K562 (cell line): ENCODE data around the gene ZNF74.
A peak's percentile ranks its signal among the peaks of the same experiment; 100 is the strongest.

ENCODE experiments used
- ATF2 ChIP-seq: sonication (generic); formaldehyde crosslinking; IDR thresholded peaks from 2 replicates; pipeline ENCODE4 v1.8.1; 2022; ENCODE audit warnings: missing genetic modification reagents
- FOXM1 ChIP-seq, 2 experiments: fragments of 450-650 bp in 1 of 2; sonication (generic) in 1 of 2; formaldehyde crosslinking in 1 of 2; IDR thresholded peaks; 2 replicates each; pipeline versions ENCODE4 v1.6.1 to v1.9.0; 2017 to 2022; ENCODE audit warnings: low read depth in 2 of 2, mild to moderate bottlenecking in 2 of 2, missing genetic modification reagents in 1 of 2, moderate library complexity in 1 of 2
- HCFC1 ChIP-seq: IDR thresholded peaks from 2 replicates; pipeline ENCODE4 v1.6.1; 2012; ENCODE audit warnings: low read depth, low read length, improper control_type of control experiment
- HMG20B ChIP-seq: fragments of 250-450 bp; sonication (Bioruptor Pico); IDR thresholded peaks from 2 replicates; pipeline ENCODE4 v1.5.0; 2021; ENCODE audit warnings: mild to moderate bottlenecking
- MED1 ChIP-seq: sonication (generic); formaldehyde crosslinking; IDR thresholded peaks from 2 replicates; pipeline ENCODE4 v1.8.1; 2023; ENCODE audit warnings: missing genetic modification reagents, borderline replicate concordance
- SIRT6 ChIP-seq: IDR thresholded peaks from one replicate; pipeline ENCODE4 v1.6.1; 2012; ENCODE audit warnings: low read depth, mild to moderate bottlenecking, control low read depth, inconsistent platforms, low read length, moderate library complexity
- TEAD4 ChIP-seq, 2 experiments: sonication (generic) in 1 of 2; formaldehyde crosslinking in 1 of 2; IDR thresholded peaks; 2 replicates each; pipeline versions ENCODE4 v1.6.1 to v1.8.0; 2012 to 2022; ENCODE audit warnings: borderline replicate concordance in 1 of 2, inconsistent platforms in 1 of 2, low read length in 1 of 2, mild to moderate bottlenecking in 1 of 2, missing genetic modification reagents in 1 of 2
- XRCC5 ChIP-seq: fragments of 200-400 bp; formaldehyde crosslinking; IDR thresholded peaks from 2 replicates; pipeline ENCODE4 v1.6.1; 2017; ENCODE audit warnings: low read depth, mild to moderate bottlenecking, low read length
- ZNF324 ChIP-seq: fragments of 250-450 bp; sonication (Bioruptor Pico); IDR thresholded peaks from 2 replicates; pipeline ENCODE4 v1.4.0; 2020; ENCODE audit warnings: mild to moderate bottlenecking
- TF ChIP-seq, protein P1 (sequence below), 3 experiments: IDR thresholded peaks in 2 of 3; conservative IDR thresholded peaks in 1 of 3; 2 replicates each; pipeline ENCODE4 v1.5.1; 2011 to 2012; ENCODE audit warnings: low read length in 3 of 3, mild to moderate bottlenecking in 3 of 3, control low read depth in 2 of 3, improper control_type of control experiment in 1 of 3, inconsistent platforms in 1 of 3, low read depth in 1 of 3, mixed read lengths in 1 of 3, moderate library complexity in 1 of 3; ENCODE audit not compliant: insufficient read depth in 2 of 3
- TF ChIP-seq, protein P2 (sequence below), 2 experiments: fragments of 450-650 bp; IDR thresholded peaks; 2 replicates each; pipeline ENCODE4 v1.6.1; 2016; ENCODE audit warnings: mild to moderate bottlenecking in 2 of 2, borderline replicate concordance in 1 of 2, low read depth in 1 of 2, moderate library complexity in 1 of 2

DNA sequence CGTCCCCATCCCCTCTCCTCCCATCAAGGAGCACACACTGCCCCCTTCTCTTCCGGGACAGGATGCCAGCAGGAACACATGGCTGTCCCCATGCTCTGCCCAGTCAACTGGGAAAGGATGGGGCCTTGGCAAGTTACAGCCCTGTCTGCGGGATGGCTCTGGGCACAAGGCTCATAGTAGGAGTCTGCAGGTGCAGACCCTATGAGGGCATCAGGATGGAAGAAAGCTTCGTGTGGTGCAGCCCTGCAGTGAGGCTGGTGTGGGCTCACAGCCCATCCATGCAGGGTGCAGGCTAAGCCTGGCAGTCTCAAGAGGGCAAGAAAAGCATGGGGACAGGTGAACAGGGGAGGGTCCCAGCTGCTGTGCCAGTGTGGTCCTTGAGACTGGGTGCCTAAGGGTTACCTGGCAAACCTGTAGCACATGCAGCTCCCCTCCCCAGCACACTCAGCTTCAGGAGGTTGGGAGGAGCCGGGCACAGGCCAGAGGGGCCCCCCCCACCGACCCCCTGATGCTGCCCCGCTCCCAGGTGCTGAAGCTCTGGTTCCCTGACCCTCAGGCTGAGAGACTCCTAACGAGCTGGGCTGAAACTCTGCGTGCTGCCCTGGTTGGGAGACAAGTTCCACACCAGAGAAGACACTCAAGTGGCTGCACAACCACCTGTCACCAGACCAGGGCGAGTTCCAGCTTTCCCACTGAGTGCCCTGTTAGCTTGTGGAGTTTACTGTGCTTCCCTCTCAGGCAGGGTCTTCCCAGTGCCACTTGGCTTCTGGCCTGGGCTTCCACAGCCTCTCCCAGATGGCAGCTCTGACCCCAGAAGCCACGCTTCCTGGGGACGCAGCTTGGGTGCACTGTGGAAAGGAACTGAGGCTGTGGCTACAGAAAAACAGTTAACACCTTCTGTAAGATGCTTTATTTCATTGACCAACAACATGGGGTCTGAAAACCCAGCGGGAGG is 47.0 kb downstream of the ZNF74 start:
- TF ChIP-seq, protein P1, sequence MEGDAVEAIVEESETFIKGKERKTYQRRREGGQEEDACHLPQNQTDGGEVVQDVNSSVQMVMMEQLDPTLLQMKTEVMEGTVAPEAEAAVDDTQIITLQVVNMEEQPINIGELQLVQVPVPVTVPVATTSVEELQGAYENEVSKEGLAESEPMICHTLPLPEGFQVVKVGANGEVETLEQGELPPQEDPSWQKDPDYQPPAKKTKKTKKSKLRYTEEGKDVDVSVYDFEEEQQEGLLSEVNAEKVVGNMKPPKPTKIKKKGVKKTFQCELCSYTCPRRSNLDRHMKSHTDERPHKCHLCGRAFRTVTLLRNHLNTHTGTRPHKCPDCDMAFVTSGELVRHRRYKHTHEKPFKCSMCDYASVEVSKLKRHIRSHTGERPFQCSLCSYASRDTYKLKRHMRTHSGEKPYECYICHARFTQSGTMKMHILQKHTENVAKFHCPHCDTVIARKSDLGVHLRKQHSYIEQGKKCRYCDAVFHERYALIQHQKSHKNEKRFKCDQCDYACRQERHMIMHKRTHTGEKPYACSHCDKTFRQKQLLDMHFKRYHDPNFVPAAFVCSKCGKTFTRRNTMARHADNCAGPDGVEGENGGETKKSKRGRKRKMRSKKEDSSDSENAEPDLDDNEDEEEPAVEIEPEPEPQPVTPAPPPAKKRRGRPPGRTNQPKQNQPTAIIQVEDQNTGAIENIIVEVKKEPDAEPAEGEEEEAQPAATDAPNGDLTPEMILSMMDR (IDR thresholded peaks at IDR 0.05 in 2 of 3, conservative IDR thresholded peaks at IDR 0.05 in 1 of 3; ENCODE audit: insufficient read depth in 2 of 3, low read depth in 1 of 3, low read length in 3 of 3) = peak in 1 of 3 experiments; percentile 0; a peak in 1 of 6 replicates
- TF ChIP-seq ATF2 (CRISPR knock-in tag) = no peak
- TF ChIP-seq, protein P2, sequence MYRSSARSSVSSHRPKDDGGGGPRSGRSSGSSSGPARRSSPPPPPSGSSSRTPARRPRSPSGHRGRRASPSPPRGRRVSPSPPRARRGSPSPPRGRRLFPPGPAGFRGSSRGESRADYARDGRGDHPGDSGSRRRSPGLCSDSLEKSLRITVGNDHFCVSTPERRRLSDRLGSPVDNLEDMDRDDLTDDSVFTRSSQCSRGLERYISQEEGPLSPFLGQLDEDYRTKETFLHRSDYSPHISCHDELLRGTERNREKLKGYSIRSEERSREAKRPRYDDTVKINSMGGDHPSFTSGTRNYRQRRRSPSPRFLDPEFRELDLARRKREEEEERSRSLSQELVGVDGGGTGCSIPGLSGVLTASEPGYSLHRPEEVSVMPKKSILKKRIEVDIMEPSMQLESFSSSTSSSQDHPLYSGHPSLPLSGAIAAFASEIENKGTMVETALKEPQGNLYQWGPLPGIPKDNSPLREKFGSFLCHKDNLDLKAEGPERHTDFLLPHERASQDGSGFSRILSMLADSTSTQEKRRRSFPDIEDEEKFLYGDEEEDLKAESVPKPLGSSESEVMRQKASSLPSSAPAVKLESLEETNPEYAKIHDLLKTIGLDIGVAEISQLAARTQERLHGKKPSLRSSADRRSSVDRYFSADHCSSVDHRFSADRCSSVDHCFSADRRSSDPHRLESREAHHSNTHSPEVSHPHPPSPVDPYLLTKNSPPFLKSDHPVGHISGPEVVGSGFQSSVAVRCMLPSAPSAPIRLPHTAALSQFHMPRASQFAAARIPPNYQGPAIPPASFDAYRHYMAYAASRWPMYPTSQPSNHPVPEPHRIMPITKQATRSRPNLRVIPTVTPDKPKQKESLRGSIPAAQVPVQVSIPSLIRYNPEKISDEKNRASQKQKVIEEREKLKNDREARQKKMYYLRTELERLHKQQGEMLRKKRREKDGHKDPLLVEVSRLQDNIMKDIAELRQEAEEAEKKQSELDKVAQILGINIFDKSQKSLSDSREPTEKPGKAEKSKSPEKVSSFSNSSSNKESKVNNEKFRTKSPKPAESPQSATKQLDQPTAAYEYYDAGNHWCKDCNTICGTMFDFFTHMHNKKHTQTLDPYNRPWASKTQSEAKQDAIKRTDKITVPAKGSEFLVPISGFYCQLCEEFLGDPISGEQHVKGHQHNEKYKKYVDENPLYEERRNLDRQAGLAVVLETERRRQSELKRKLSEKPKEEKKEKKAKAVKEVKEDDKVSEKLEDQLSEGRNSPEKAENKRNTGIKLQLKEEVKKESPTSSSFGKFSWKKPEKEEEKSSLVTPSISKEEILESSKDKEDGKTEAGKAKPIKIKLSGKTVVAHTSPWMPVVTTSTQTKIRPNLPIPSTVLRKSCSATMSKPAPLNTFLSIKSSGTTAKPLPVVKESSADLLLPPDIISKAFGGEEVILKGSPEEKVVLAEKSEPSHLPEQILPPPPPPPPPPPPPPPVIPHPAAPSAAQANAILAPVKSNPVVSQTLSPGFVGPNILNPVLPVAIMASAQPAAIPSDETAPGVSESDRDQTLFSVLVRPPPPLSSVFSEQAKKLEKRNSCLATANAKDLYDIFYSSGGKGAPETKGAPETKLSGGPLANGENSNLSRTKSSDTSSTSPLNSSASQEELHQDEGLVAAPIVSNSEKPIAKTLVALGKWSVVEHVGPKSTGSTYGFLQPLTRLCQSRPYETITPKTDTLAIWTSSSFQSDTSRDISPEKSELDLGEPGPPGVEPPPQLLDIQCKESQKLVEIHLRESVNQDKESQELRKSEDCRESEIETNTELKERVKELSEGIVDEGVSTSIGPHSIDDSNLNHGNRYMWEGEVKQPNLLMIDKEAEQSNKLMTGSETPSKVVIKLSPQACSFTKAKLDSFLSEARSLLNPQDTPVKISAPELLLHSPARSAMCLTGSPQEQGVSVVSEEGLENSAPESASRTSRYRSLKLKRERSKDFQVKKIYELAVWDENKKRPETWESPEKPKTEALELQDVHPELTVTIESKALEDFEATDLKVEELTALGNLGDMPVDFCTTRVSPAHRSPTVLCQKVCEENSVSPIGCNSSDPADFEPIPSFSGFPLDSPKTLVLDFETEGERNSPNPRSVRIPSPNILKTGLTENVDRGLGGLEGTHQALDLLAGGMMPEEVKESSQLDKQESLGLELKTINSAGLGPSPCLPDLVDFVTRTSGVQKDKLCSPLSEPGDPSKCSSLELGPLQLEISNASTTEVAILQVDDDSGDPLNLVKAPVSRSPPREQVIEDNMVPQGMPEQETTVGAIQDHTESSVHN (IDR thresholded peaks at IDR 0.05; ENCODE audit: borderline replicate concordance in 1 of 2, low read depth in 1 of 2) = no peak
- no peak for TF ChIP-seq ZNF324 (CRISPR knock-in tag)
- no peak for TF ChIP-seq TEAD4 (IDR thresholded peaks at IDR 0.05; ENCODE audit: low read length)
- TF ChIP-seq TEAD4 (CRISPR knock-in tag; IDR thresholded peaks at IDR 0.05; ENCODE audit: borderline replicate concordance) = no peak
- no peak for TF ChIP-seq HCFC1
- no peak for TF ChIP-seq FOXM1 (IDR thresholded peaks at IDR 0.05; ENCODE audit: low read depth)
- no peak for TF ChIP-seq FOXM1 (CRISPR knock-in tag; IDR thresholded peaks at IDR 0.05; ENCODE audit: low read depth)
- TF ChIP-seq SIRT6 = no peak
- TF ChIP-seq HMG20B (CRISPR knock-in tag) = no peak
- no peak; the same call in 1 of the 2 replicates for TF ChIP-seq MED1 (CRISPR knock-in tag)
- no peak for TF ChIP-seq XRCC5
